HepG2 (cell line): ENCODE measurements around the gene CPPED1. TPM values are rescaled to one million over a fixed set of nuclear protein-coding genes. Genes with fewer than 3 reads are reported as not detected.
A peak's percentile ranks its signal among the peaks of the same experiment; 100 is the strongest.

Experiments
- AHR ChIP-seq: IDR thresholded peaks from 2 replicates; pipeline ENCODE4 v1.6.1; 2018; ENCODE audit warnings: missing genetic modification reagents, missing compliant biosample characterization
- CBX2 ChIP-seq, 2 experiments: fragments of 200-600 bp in 1 of 2; sonication (generic); formaldehyde crosslinking in 1 of 2; IDR thresholded peaks; 2 replicates each; pipeline versions ENCODE4 v1.7.0 to v1.8.1; 2018 to 2022; ENCODE audit warnings: low read depth in 2 of 2, low read length in 1 of 2, mild to moderate bottlenecking in 1 of 2, missing genetic modification reagents in 1 of 2
- CREM ChIP-seq, 2 experiments: sonication (generic) in 1 of 2; formaldehyde crosslinking in 1 of 2; IDR thresholded peaks; 2 replicates each; pipeline versions ENCODE4 v1.4.0 to v1.6.1; 2016 to 2020; ENCODE audit warnings: antibody characterized with exemption in 1 of 2, mild to moderate bottlenecking in 1 of 2, missing genetic modification reagents in 1 of 2
- DPF2 ChIP-seq: sonication (generic); formaldehyde crosslinking; IDR thresholded peaks from 2 replicates; pipeline ENCODE4 v1.4.0; 2020; ENCODE audit warnings: mild to moderate bottlenecking, low read depth, missing genetic modification reagents, borderline replicate concordance
- HDAC2 ChIP-seq: sonication (generic); formaldehyde crosslinking; IDR thresholded peaks from 2 replicates; pipeline ENCODE4 v1.4.0; 2020; ENCODE audit warnings: missing genetic modification reagents
- HOXA7 ChIP-seq: sonication (generic); formaldehyde crosslinking; IDR thresholded peaks from 2 replicates; pipeline ENCODE4 v1.8.1; 2022; ENCODE audit warnings: mild to moderate bottlenecking, missing genetic modification reagents, moderate library complexity
- IRF1 ChIP-seq: sonication (generic); formaldehyde crosslinking; IDR thresholded peaks from 2 replicates; pipeline ENCODE4 v1.4.0; 2020; ENCODE audit warnings: low read depth, mild to moderate bottlenecking, missing genetic modification reagents
- KLF11 ChIP-seq: IDR thresholded peaks from 2 replicates; pipeline ENCODE4 v1.6.1; 2016; ENCODE audit warnings: missing compliant biosample characterization
- KLF12 ChIP-seq: sonication (generic); formaldehyde crosslinking; IDR thresholded peaks from 2 replicates; pipeline ENCODE4 v1.4.0; 2020; ENCODE audit warnings: missing genetic modification reagents, borderline replicate concordance
- MAFK ChIP-seq, 2 experiments: IDR thresholded peaks in 1 of 2; conservative IDR thresholded peaks in 1 of 2; 2 replicates each; pipeline ENCODE4 v1.6.1; 2011; ENCODE audit warnings: improper control_type of control experiment in 2 of 2, low read length in 2 of 2
- MAZ ChIP-seq, 2 experiments: sonication (generic) in 1 of 2; formaldehyde crosslinking in 1 of 2; IDR thresholded peaks; 2 replicates each; pipeline versions ENCODE4 v1.5.0 to v1.6.1; 2012 to 2020; ENCODE audit warnings: low read depth in 2 of 2, mild to moderate bottlenecking in 2 of 2, borderline replicate concordance in 1 of 2, improper control_type of control experiment in 1 of 2, low read length in 1 of 2, missing genetic modification reagents in 1 of 2, moderate library complexity in 1 of 2
- MTERF4 ChIP-seq: sonication (generic); formaldehyde crosslinking; IDR thresholded peaks from 2 replicates; pipeline ENCODE4 v1.8.0; 2023; ENCODE audit warnings: mild to moderate bottlenecking, missing genetic modification reagents
- MYNN ChIP-seq: sonication (generic); formaldehyde crosslinking; IDR thresholded peaks from 2 replicates; pipeline ENCODE4 v1.4.0; 2020; ENCODE audit warnings: mild to moderate bottlenecking, low read depth, missing genetic modification reagents
- PHF20 ChIP-seq: sonication (generic); formaldehyde crosslinking; IDR thresholded peaks from 2 replicates; pipeline ENCODE4 v1.5.0; 2020; ENCODE audit warnings: mild to moderate bottlenecking, missing genetic modification reagents
- PLRG1 ChIP-seq: fragments of 450-650 bp; conservative IDR thresholded peaks from 2 replicates; pipeline ENCODE4 v1.6.1; 2016
- POLR2AphosphoS2 ChIP-seq: IDR thresholded peaks from 2 replicates; pipeline ENCODE4 v1.6.1; 2011; ENCODE audit warnings: low read depth, low read length, improper control_type of control experiment
- RBFOX2 ChIP-seq: fragments of 200-400 bp; formaldehyde crosslinking; IDR thresholded peaks from 2 replicates; pipeline ENCODE4 v1.6.1; 2017; ENCODE audit warnings: low read depth, mild to moderate bottlenecking, low read length
- RFX1 ChIP-seq: fragments of 450-650 bp; IDR thresholded peaks from 2 replicates; pipeline ENCODE4 v1.6.1; 2017
- ZBTB2 ChIP-seq: sonication (generic); formaldehyde crosslinking; IDR thresholded peaks from 2 replicates; pipeline ENCODE4 v1.8.0; 2022; ENCODE audit warnings: low read depth, missing genetic modification reagents
- ZGPAT ChIP-seq: IDR thresholded peaks from 2 replicates; pipeline ENCODE4 v1.6.1; 2016; ENCODE audit warnings: mild to moderate bottlenecking
- ZMYM4 ChIP-seq: sonication (generic); formaldehyde crosslinking; IDR thresholded peaks from 2 replicates; pipeline ENCODE4 v1.8.1; 2023; ENCODE audit warnings: mild to moderate bottlenecking, missing genetic modification reagents
- ZNF275 ChIP-seq: sonication (generic); formaldehyde crosslinking; IDR thresholded peaks from 2 replicates; pipeline ENCODE4 v1.8.0; 2022; ENCODE audit warnings: missing genetic modification reagents, mild to moderate bottlenecking, inconsistent platforms, borderline replicate concordance
- ZNF30 ChIP-seq: sonication (generic); formaldehyde crosslinking; IDR thresholded peaks from 2 replicates; pipeline ENCODE4 v1.5.0; 2020; ENCODE audit warnings: mild to moderate bottlenecking, missing genetic modification reagents
- ZNF354B ChIP-seq: sonication (generic); formaldehyde crosslinking; IDR thresholded peaks from 2 replicates; pipeline ENCODE4 v1.8.0; 2022; ENCODE audit warnings: mild to moderate bottlenecking, missing genetic modification reagents
- ZNF678 ChIP-seq: sonication (generic); formaldehyde crosslinking; IDR thresholded peaks from 2 replicates; pipeline ENCODE4 v1.4.0; 2020; ENCODE audit warnings: mild to moderate bottlenecking, missing genetic modification reagents
- polyA plus RNA-seq, 8 experiments: library from polyadenylated mRNA; depleted of rRNA in 3 of 8; stranded (reverse) in 7 of 8; unstranded in 1 of 8; fragments of >200 nt; fragmentation: Illumina TruSeq in 4 of 8; extraction: Trizol in 4 of 8; gene quantifications; 2 replicates each; pipeline versions ENCODE4 v1.2.1 to v1.2.3, GENCODE V29; 2011 to 2016; ENCODE audit warnings: low read depth in 4 of 8, missing spikeins in 1 of 8, mixed read lengths in 1 of 8; ENCODE audit not compliant: insufficient read depth in 1 of 8
- total RNA-seq, 5 experiments: library from RNA; depleted of rRNA; stranded (reverse); fragments of >200 nt; fragmentation: Illumina TruSeq; extraction: Trizol; gene quantifications; 2 replicates each; pipeline ENCODE4 v1.2.3, GENCODE V29; 2016; ENCODE audit warnings: low read depth in 1 of 5

Gene CPPED1
- total and polyA plus RNA-seq, 2 of the 13 experiments (the other 11 are each of a cell fraction or from before 2014, with no cell fraction given): 66.6 to 71.3 TPM

GRCh38 chr16:12661656-12662172 is 142.0 kb downstream of the CPPED1 start (continued):
- no peak for TF ChIP-seq RBFOX2
- no peak for TF ChIP-seq IRF1 (CRISPR knock-in tag)
- peak; percentile 92 for TF ChIP-seq MYNN
- TF ChIP-seq HDAC2: peak; percentile 95
- peak; percentile 95 for TF ChIP-seq MTERF4 (CRISPR knock-in tag)
- TF ChIP-seq PHF20: peak; percentile 70
- peak; percentile 81 for TF ChIP-seq ZNF275 (CRISPR knock-in tag)
- TF ChIP-seq ZNF354B (CRISPR knock-in tag): 0 out of 2 replicates have a peak, but pooled peaks have one; percentile 52
- no peak for TF ChIP-seq CBX2 (IDR thresholded peaks at IDR 0.05; ENCODE audit: low read depth, low read length)
- TF ChIP-seq CBX2 (CRISPR knock-in tag; IDR thresholded peaks at IDR 0.05; ENCODE audit: low read depth): 0 out of 2 replicates have a peak, but pooled peaks have one; percentile 35
- TF ChIP-seq KLF11: peak; percentile 99
- no peak for TF ChIP-seq CREM (IDR thresholded peaks at IDR 0.05)
- TF ChIP-seq CREM (CRISPR knock-in tag; IDR thresholded peaks at IDR 0.05): no peak
- 0 out of 2 replicates have a peak, but pooled peaks have one; percentile 44 for TF ChIP-seq ZGPAT (CRISPR knock-in tag)
- no peak for TF ChIP-seq DPF2 (CRISPR knock-in tag)
- no peak for TF ChIP-seq MAZ (IDR thresholded peaks at IDR 0.05; ENCODE audit: borderline replicate concordance, low read depth, low read length)
- TF ChIP-seq MAZ (CRISPR knock-in tag; IDR thresholded peaks at IDR 0.05; ENCODE audit: low read depth): no peak
- peak; percentile 92 for TF ChIP-seq ZMYM4 (CRISPR knock-in tag)
- no peak for TF ChIP-seq KLF12 (CRISPR knock-in tag)
- TF ChIP-seq ZNF678 (CRISPR knock-in tag): no peak
- no peak for TF ChIP-seq RFX1
- no peak for TF ChIP-seq ZNF30 (CRISPR knock-in tag)
- TF ChIP-seq POLR2AphosphoS2: no peak
- no peak for TF ChIP-seq PLRG1
- peak; percentile 96 for TF ChIP-seq AHR
- TF ChIP-seq HOXA7 (CRISPR knock-in tag): peak; percentile 76; the same call in 1 of the 2 replicates
- TF ChIP-seq MAFK (conservative IDR thresholded peaks at IDR 0.05 in 1 of 2, IDR thresholded peaks at IDR 0.05 in 1 of 2; ENCODE audit: low read length in 2 of 2): no peak
- TF ChIP-seq ZBTB2 (CRISPR knock-in tag): peak; percentile 70; the same call in 1 of the 2 replicates
